HG02840 (cell line): Measurements from ENCODE around the gene CCDC88C.
A peak's percentile ranks its signal among the peaks of the same experiment; 100 is the strongest.

Experiments
- ATAC-seq: cut with Tn5 transposase; IDR thresholded peaks from one replicate; pipeline ENCODE4 v1.9.1; 2021; ENCODE audit warnings: mild to moderate bottlenecking, moderate library complexity, moderate number of reproducible peaks; ENCODE audit not compliant: unreplicated experiment, low FRiP score

Gene CCDC88C

DNA sequence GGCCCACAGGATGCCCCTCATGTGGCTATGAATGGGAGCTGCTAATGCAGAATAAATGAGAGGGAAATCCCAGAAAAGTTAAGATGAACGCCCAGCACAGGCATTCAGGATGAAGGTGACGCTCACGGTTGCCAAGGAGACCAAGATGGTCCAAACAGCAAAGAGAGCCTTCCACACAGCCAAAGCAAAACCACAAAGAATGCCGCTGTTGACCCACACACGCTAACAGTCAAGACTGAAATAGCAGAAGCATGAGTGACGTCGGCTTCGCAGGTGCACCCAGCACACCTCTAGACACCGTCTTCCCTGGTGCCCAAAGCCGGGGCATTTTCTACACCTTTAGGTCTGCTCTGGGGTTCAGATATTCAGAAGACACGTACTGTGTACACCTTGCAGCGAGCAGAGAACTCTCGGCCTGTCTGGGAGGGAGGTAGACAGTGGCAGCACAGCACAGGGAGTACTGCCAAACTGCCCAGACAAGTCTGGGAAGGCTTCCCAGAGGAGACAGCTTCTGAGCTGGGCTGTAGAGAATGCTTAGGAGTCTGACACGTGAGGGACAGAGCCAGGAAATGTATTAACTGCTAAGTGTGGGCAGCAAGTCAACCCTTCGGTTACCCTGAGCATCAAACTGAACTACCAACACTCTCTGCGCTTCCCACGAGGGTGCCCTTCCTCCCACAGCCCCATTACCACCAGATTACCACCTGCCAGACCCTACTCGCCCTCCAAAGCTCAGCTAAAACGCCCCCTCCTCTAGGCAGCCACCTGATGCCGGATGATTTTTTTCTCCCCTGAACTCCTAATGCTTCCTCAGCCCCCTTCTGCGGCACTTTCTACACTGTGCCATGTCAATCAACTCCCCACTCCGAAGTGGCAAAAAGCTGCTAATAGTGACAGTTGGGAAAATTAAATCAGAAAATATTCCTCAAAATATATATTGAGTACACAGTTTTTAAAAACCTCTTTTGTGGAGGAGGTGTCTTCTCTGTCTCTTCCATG is 50.1 kb downstream of the CCDC88C start:
- ATAC-seq: peak; percentile 69

DNA sequence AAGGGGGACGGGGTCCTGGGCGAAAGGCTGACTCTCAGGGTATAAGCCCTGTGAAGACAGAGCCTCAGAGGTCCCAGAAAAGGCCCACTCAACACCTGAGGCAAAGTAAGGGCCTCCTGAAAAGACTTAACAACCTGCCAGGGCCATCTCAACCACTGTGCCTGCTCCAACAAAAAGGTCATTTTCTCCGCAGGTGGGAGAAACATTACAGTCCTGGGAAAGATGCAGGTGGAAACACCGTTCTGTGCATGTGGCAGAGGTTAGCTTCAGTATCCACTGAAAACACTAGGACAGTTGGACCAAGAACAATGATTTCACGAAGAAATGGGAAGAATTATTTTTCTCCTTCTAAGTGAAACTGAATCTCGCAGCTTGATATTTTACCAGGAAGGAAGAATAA is 50.9 kb downstream of the CCDC88C start:
- no peak for ATAC-seq

DNA sequence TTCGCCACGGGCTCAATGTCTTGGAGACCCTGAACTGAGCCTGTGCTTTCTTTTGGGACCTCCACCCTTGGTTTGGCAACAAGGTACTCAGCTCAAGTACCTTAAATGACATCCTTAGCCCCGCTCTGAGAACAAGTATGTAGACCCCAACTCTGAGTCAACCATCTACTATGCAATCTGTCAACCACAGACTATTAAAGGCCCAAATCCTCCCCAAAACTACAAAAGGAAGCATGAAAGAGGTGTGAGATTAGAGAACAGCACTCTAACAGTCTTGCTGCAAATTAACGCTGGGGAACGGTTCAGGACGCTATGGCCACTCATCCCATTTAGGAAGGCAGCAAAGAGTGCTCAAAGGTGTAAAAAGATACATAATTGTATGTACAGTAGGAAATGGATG is 52.1 kb downstream of the CCDC88C start:
- no peak for ATAC-seq

DNA sequence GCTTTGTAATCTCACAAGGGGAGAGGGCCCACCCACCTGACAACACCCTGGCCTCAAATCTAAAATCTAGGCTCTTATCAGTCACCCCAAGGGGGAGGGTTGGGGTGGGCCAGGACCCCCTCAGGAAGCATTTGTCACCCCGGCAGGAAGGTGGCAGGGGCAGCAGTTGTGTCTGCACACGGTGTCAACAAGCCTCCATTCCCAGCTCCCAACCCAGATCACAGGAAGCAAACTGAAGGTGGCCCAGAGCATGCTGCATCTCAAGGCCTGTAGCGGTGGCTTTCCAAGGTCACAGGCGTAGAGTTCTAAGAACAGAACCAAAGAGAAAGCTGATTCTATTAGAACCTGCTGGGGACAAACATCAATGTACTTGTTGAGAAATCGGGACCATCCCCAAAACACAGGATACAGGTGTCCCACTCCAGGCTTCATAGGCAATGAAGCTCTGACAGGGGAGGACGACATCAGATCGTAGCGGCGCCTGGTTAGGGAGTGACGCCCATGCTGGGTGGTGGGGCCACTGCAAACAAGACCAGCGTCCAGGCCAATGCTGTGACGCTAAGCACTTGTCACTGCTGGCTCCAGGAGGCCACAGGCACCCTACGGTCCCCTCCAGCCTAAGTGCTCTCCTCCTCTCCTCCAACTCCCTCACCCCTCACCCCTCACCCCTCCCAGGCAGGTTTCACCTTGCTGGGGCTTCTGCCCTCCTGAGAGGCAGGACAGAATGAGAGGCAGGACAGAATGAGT is 52.9 kb downstream of the CCDC88C start:
- ATAC-seq: peak; percentile 2

DNA sequence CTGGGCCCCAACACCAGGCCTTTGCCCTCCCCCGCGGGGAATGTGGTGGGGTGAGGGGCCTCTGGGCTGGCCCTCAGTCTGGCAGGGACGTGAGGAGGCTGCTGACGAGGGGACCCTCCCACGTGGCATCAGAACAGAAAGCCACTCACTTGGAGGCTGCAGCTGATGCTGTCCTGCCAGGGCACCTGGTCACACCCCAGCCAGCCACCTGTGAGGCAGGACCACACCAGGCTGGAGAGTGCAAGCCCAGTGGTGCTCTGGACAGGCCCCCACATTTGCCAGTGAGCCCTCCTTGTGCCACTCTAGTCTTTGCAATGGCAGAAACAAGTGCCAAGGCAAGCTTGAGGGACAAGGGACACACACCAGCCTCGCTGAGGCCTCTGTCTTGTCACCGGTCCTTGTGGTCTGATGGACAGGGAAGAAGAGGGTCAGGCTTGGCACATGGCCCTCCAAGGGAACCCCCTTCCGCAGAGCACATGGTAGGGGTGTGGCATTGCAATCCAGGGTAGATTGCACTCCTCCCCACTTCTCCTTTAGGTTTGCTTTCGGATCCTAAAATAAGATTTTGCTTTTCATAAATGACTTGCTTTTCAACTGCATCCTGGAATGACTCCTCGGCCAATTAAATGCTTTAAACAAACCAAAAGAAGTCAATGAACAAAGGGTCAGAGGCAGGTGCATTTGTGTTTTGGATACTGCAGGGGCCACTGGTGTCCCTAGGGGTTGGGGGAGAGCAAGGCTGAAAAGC is 53.7 kb downstream of the CCDC88C start:
- ATAC-seq: peak; percentile 49

DNA sequence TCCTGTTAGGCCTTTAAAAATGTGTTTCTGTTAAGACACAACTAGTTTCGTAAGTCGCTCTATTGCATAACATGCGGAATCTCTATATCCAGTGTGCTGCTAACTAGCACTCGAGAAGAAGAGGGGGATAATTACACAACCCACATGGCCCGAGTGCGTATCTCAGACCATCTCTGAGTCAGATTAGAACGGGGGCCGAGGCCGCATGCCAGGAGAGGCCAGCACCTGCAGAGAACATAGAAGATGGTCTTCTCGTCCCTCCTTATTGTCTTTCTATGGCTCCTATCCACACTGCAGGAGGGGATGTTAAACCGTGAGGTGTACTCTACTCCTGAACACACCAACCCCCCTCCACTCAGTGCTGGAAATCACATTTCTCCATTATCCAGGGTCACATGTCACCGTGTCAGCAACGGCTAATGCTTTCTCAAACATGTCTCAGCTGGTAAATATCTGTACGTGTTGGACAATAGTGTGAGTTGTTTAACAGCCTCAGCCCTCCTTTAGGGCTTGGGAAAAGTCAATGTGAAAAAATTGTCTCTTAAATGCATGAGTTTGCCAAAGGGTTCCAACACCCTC is 56.3 kb downstream of the CCDC88C start:
- no peak for ATAC-seq

DNA sequence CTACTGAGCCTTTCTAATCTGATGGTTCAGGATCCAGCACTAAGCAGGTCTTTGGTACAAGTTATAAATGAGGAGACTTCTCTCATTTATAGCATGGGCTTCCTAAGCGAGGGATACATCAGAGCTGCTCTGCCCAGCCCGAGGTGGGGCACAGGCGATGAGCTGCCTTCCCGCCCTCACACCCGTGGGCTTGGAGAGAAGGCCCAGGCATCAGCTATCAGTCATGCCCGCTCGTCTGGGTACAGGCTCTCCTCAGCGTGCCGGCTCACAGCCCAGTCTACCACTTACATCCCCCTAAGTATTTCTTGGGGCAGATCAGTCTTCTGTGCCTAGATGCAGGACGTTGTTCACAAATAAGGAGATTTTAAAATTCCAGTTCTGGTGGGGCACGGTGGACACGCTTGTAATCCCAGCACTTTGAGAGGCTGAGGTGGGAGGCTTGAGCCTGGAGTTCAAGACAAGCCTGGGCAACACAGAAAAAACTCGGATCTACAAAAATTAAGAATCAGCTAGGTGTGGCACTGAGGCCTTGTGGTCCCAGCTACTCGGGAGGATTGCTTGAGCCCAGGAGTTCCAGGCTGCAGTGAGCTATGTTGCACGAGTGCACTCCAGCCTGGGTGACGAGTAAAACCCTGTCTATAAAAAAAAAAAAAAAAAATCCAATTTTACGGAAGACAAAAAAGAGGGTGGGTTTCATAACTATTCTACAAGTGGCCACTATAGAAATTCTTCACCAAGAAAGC is 57.0 kb downstream of the CCDC88C start:
- no peak for ATAC-seq

DNA sequence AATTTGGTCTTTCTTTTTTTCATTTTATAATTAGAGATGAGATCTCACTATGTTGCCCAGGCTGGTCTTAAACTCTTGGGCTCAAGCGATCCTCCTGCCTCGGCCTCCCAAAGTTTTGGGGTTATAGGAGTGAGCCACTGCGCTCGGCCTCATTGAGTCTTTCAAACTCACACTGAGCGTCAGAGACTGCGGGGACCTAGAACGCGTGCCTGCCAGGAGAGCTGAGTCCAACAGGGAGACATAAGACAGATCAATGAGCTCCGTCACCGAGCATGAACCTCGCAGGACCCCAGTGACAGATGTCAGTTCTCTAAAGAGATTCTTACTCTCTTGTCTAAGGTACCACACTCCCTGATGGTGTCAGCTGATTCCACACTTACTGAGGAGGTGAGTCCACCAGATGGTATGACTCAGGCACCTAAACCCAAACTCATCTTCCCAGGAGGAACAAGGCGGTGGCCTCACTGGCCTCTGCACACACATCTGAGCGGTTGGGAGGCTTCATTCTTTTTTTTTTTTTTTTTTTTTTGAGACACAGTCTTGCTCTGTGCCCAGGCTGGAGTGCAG is 58.9 kb downstream of the CCDC88C start:
- no peak for ATAC-seq

DNA sequence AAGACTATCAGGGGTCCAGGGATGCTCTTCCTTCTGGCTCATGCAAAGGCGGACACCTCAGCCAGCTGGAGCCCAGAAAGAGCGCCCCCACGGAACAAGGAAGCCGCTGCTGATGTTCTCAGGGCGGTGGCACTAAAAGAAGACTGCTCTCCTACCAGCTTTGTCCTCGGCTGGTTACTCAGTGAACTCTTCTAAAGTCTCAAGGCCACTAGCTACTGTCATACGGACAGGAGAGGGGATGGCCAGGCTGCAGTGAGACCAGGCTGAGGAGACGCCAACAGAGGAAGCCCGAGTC is 59.6 kb downstream of the CCDC88C start:
- ATAC-seq: no peak

DNA sequence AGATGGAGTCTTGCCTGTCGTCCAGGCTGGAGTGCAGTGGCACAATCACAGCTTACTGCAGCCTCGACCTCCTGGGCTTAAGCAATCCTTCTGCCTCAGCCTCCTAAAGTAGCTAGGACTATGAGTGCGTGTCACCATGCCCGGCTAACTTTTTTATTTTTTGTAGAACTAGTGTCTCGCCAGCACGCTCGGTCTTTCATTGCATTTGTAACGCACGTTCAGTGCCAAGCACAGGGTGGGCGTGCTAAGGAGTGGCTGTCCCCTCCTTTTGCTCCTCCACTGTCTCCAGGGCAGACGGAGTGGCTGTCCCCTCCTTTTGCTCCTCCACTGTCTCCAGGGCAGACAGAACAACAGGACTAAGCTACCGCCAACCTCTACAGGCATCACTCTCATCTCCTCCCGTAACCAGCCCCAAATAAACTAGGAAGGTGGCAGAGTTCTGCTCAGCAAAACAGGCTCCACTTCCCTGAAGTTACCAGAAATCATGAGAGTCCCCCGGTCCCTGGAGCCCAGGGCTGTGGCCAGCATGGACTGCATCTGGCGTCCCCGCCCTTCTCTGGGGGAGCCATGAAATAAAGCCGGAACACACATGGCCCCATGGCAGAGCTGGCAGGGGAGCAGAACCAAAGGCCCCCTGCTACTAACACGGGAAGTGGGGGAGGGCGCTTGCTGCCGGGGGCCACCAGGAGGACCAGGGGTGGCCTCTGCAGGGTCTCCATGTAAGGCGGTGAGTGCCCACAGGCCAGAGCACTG is 60.2 kb downstream of the CCDC88C start:
- no peak for ATAC-seq

DNA sequence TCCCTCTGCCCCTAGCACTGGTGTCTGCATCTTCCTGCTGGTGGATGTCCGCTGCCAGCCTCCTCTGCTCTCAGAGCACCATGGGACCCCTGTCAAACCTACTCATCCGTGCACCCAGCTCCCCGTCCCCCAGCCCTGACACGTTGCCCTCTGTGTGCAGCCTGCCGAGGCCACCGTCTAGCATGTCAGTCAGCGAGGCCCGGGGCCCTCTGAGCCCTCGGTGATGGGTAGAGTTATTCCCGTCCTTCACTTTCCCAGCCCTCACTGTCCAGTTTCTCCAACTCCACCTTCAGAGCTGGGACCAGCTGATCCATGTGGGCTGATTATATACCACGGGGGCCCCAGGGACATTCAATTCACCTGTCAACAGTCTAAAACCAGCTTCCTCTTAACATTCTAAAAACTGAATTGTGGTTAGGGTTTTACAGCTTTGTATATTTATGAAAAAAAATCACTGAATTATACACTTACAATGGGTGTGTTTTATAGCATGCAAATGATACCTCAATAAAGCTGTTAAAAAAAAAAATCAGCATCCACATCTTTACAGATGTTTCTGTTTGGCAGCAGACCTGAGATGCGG is 61.3 kb downstream of the CCDC88C start:
- no peak for ATAC-seq

DNA sequence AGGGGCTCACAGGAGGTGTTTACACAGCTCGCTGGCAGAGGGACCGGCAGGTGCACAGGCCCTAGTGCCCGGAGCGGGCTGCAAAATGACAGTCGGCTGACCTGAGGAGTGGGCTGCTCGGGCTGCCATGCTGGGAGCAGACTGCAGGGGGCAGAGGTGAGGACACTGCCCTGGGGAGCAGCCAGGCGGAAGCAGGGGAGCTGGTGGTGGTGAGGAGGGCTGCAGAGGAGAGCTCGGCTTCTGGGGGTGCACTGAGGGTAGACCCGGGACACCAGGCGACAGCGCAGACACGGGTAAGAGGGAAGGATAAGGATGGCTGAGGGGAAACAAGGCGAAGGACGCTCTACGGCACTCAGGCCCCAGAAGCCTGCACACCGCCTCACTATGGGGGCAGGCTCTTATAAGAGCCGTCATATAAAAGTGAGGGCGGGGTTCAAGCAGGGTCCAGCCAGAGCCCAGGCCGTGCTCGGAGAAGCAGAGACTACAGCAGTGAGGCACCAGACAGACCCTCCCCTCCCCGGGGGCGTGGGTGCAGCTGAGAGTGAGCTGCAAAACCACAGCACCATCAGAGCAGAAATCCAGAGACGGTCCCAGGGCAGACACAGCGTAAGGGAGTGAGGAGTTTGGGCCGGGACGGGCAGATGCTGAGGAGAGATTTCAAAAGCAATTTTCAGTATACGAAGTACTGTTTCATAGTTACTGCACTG is 62.5 kb downstream of the CCDC88C start:
- no peak for ATAC-seq

DNA sequence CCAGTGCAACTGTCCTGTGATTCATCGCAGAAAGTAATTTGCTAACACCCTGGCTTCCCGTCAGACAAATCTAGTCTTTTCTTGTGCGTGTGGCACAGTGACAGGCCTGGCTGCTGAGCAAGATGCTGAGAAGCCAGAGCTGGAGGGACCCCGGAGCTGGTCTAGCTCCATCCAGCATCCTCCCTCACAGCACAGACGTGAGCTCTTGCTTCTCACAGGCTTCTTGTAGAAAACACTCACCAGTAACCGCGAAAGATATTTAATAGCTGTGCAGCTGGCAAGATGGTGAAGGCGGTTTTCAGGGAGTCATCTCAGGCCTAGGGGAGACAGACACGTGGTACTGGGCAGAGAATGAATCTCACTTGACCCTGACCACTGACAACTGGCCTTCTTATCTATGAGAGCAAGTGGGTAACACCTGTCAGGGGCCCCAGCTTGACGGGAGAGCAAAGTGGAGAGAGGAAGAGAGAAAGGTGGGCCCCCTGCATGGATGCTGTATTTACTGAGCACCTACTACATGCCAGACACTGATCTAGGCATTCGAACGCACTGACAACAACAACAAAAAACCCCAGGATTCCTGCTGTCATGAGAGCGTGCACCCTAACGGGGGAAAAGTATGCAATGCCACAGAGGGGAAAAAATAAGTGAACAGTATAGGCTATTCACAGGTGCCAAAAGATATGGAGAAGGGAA is 63.3 kb downstream of the CCDC88C start:
- ATAC-seq: no peak

DNA sequence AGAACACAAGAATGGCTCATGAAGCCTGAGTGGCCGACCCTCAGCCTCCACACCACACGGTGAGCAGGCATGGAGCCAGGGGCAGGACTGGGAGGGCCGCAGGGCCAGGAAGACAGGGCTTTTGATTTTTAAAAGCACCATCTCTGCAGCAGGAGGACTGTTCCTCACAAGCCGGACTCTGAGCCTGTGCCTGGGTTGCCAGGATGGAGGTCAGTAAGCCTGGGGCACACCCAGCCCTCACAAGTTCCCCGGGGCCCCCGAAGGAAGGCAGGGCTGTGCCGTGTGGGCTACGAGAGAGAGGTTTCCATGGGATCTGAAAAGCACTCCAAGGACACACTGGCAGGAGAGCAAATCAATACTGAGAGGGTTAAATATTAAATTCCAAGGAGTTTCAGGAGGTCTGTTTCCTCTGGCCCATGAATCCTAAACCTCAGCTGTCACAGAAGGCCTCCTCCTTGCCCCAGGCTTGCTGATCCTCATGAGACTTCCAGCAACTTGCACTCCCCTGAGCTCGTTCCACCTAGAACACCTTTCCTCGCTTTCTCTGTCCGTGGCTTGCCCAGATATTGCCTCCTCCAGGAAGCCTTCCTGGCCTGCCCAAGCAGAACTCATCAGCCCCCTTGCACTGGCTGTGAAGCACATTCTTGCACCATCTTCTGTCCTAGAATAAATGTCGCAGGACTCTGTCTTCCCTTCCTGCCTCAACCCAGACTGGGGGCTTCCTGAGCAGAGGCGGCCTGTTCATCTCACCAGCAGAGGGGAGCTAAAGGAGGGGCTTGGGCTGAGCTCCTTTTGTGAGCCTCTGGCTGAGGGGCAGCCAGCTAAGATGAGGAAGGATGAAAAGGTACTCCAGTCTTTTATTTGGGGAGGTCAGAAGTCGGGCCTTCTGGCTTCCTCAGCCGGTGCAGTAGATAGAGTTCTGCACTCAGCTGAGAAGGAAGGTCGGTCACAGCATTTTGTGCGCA is 64.6 kb downstream of the CCDC88C start:
- no peak for ATAC-seq

DNA sequence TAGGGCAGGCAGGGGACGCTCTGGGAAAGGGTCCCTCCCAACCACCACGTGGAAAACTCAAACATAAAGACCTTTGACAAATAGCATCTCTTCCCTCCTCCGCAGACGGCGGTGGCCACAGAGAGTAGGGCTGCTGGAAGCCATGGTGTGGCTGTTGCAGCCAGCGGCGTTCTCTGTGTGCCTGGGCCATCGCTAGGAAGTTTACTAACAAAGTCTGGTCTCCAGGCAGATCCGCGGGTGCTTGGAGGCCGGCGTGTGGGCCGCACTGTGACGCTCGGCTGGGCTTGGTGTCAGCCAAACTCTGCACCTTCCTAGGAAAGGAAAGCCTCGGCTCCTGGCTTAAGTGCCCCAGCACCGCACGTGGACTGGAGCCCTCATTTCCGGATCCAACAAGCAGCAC is 65.6 kb downstream of the CCDC88C start:
- no peak for ATAC-seq

DNA sequence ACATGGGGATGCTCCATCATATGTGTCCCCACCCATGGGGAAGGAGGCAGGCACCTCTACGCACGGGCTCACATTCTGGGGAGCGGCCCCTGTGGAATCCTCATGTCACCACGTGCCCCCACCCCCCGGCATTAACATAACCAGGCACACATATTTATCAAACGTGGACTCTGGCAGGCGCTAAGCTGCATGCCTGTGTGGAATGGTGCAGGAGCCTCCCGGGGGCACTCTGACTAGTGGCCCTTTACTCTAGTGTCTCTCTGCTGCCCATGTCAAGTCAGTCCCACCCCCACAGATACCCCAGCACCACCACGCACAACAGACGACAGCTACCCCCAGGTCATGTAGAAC is 66.1 kb downstream of the CCDC88C start:
- no peak for ATAC-seq
